HepG2 (cell line): ENCODE results near the gene HNRNPL. TPM values are rescaled to one million over a fixed set of nuclear protein-coding genes. Genes with fewer than 3 reads are reported as not detected.

ENCODE experiments used
- BRD4 ChIP-seq: sonication (generic); formaldehyde crosslinking; IDR thresholded peaks from 2 replicates; pipeline ENCODE4 v1.4.0; 2020; ENCODE audit warnings: missing genetic modification reagents
- DPF2 ChIP-seq: sonication (generic); formaldehyde crosslinking; IDR thresholded peaks from 2 replicates; pipeline ENCODE4 v1.4.0; 2020; ENCODE audit warnings: mild to moderate bottlenecking, low read depth, missing genetic modification reagents, borderline replicate concordance
- HDAC6 ChIP-seq: fragments of 200-600 bp; sonication (generic); IDR thresholded peaks from 2 replicates; pipeline ENCODE4 v1.7.0; 2017; ENCODE audit warnings: mild to moderate bottlenecking, antibody characterized with exemption, low read length, low read depth
- NR2F6 ChIP-seq, 2 experiments: IDR thresholded peaks; 2 replicates each; pipeline ENCODE4 v1.6.1; 2016; ENCODE audit warnings: antibody characterized with exemption in 1 of 2, mild to moderate bottlenecking in 1 of 2
- SMYD3 ChIP-seq: sonication (generic); formaldehyde crosslinking; IDR thresholded peaks from 2 replicates; pipeline ENCODE4 v1.8.1; 2023; ENCODE audit warnings: mild to moderate bottlenecking, missing genetic modification reagents
- ZNF317 ChIP-seq: sonication (generic); formaldehyde crosslinking; IDR thresholded peaks from 2 replicates; pipeline ENCODE4 v1.5.0; 2020; ENCODE audit warnings: mild to moderate bottlenecking, missing genetic modification reagents
- ZNF777 ChIP-seq: sonication (generic); formaldehyde crosslinking; IDR thresholded peaks from 2 replicates; pipeline ENCODE4 v1.4.0; 2020; ENCODE audit warnings: missing genetic modification reagents
- polyA plus RNA-seq, 8 experiments: library from polyadenylated mRNA; depleted of rRNA in 3 of 8; stranded (reverse) in 7 of 8; unstranded in 1 of 8; fragments of >200 nt; fragmentation: Illumina TruSeq in 4 of 8; extraction: Trizol in 4 of 8; gene quantifications; 2 replicates each; pipeline versions ENCODE4 v1.2.1 to v1.2.3, GENCODE V29; 2011 to 2016; ENCODE audit warnings: low read depth in 4 of 8, missing spikeins in 1 of 8, mixed read lengths in 1 of 8; ENCODE audit not compliant: insufficient read depth in 1 of 8
- total RNA-seq, 5 experiments: library from RNA; depleted of rRNA; stranded (reverse); fragments of >200 nt; fragmentation: Illumina TruSeq; extraction: Trizol; gene quantifications; 2 replicates each; pipeline ENCODE4 v1.2.3, GENCODE V29; 2016; ENCODE audit warnings: low read depth in 1 of 5
- TF ChIP-seq, protein P1 (sequence below): sonication (generic); formaldehyde crosslinking; conservative IDR thresholded peaks from 2 replicates; pipeline ENCODE4 v1.8.0; 2022; ENCODE audit warnings: missing genetic modification reagents
- TF ChIP-seq, protein P2 (sequence below): sonication (generic); formaldehyde crosslinking; IDR thresholded peaks from 2 replicates; pipeline ENCODE4 v1.5.1; 2020; ENCODE audit warnings: mild to moderate bottlenecking, missing genetic modification reagents, borderline replicate concordance
- TF ChIP-seq, protein P3 (sequence below): sonication (generic); formaldehyde crosslinking; IDR thresholded peaks from 2 replicates; pipeline ENCODE4 v1.4.0; 2020; ENCODE audit warnings: missing genetic modification reagents, mild to moderate bottlenecking, borderline replicate concordance
- TF ChIP-seq, protein P4 (sequence below): sonication (generic); formaldehyde crosslinking; IDR thresholded peaks from 2 replicates; pipeline ENCODE4 v1.4.0; 2020; ENCODE audit warnings: mild to moderate bottlenecking, missing genetic modification reagents

The HNRNPL gene
- total and polyA plus RNA-seq, 2 of the 13 experiments (the other 11 are each of a cell fraction or from before 2014, with no cell fraction given) = 156 to 278 TPM

DNA sequence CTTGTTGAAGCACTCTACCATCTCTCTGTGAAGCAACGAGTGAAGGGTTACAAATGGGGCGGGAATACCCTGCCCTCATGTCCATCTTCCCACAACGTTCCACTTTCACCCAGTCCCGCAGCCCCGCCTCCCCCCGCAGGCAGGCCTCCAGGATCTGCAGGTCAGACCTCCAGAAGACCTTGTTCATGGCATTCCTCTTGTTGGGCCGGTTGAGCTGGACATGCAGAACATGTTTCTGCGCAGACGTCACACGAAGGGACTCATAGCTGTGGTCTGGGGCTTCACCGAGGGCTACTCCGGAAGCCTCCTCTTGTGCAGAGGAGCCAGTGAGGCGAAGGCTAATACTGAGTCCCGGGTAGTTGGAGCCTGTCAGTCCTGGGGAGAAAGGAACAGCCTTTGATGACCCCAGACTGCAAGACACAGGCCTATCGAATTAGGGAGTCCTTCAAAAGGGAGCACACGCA, 18.6 kb downstream of the HNRNPL start (continued):
- TF ChIP-seq, protein P1, sequence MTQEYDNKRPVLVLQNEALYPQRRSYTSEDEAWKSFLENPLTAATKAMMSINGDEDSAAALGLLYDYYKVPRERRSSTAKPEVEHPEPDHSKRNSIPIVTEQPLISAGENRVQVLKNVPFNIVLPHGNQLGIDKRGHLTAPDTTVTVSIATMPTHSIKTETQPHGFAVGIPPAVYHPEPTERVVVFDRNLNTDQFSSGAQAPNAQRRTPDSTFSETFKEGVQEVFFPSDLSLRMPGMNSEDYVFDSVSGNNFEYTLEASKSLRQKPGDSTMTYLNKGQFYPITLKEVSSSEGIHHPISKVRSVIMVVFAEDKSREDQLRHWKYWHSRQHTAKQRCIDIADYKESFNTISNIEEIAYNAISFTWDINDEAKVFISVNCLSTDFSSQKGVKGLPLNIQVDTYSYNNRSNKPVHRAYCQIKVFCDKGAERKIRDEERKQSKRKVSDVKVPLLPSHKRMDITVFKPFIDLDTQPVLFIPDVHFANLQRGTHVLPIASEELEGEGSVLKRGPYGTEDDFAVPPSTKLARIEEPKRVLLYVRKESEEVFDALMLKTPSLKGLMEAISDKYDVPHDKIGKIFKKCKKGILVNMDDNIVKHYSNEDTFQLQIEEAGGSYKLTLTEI (CRISPR knock-in tag) = no peak
- TF ChIP-seq BRD4 (peak; percentile 17; the same call in 1 of the 2 replicates), SMYD3 (no peak), HDAC6 (no peak), ZNF777 (CRISPR knock-in tag) (peak; percentile 59; the same call in 1 of the 2 replicates), NR2F6 (IDR thresholded peaks at IDR 0.05) (0 out of 2 replicates have a peak, but pooled peaks have one; percentile 29), NR2F6 (CRISPR knock-in tag; IDR thresholded peaks at IDR 0.05) (no peak), ZNF317 (0 out of 2 replicates have a peak, but pooled peaks have one; percentile 10), DPF2 (no peak)
- TF ChIP-seq, protein P2, sequence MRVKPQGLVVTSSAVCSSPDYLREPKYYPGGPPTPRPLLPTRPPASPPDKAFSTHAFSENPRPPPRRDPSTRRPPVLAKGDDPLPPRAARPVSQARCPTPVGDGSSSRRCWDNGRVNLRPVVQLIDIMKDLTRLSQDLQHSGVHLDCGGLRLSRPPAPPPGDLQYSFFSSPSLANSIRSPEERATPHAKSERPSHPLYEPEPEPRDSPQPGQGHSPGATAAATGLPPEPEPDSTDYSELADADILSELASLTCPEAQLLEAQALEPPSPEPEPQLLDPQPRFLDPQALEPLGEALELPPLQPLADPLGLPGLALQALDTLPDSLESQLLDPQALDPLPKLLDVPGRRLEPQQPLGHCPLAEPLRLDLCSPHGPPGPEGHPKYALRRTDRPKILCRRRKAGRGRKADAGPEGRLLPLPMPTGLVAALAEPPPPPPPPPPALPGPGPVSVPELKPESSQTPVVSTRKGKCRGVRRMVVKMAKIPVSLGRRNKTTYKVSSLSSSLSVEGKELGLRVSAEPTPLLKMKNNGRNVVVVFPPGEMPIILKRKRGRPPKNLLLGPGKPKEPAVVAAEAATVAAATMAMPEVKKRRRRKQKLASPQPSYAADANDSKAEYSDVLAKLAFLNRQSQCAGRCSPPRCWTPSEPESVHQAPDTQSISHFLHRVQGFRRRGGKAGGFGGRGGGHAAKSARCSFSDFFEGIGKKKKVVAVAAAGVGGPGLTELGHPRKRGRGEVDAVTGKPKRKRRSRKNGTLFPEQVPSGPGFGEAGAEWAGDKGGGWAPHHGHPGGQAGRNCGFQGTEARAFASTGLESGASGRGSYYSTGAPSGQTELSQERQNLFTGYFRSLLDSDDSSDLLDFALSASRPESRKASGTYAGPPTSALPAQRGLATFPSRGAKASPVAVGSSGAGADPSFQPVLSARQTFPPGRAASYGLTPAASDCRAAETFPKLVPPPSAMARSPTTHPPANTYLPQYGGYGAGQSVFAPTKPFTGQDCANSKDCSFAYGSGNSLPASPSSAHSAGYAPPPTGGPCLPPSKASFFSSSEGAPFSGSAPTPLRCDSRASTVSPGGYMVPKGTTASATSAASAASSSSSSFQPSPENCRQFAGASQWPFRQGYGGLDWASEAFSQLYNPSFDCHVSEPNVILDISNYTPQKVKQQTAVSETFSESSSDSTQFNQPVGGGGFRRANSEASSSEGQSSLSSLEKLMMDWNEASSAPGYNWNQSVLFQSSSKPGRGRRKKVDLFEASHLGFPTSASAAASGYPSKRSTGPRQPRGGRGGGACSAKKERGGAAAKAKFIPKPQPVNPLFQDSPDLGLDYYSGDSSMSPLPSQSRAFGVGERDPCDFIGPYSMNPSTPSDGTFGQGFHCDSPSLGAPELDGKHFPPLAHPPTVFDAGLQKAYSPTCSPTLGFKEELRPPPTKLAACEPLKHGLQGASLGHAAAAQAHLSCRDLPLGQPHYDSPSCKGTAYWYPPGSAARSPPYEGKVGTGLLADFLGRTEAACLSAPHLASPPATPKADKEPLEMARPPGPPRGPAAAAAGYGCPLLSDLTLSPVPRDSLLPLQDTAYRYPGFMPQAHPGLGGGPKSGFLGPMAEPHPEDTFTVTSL (CRISPR knock-in tag) = no peak
- TF ChIP-seq, protein P3, sequence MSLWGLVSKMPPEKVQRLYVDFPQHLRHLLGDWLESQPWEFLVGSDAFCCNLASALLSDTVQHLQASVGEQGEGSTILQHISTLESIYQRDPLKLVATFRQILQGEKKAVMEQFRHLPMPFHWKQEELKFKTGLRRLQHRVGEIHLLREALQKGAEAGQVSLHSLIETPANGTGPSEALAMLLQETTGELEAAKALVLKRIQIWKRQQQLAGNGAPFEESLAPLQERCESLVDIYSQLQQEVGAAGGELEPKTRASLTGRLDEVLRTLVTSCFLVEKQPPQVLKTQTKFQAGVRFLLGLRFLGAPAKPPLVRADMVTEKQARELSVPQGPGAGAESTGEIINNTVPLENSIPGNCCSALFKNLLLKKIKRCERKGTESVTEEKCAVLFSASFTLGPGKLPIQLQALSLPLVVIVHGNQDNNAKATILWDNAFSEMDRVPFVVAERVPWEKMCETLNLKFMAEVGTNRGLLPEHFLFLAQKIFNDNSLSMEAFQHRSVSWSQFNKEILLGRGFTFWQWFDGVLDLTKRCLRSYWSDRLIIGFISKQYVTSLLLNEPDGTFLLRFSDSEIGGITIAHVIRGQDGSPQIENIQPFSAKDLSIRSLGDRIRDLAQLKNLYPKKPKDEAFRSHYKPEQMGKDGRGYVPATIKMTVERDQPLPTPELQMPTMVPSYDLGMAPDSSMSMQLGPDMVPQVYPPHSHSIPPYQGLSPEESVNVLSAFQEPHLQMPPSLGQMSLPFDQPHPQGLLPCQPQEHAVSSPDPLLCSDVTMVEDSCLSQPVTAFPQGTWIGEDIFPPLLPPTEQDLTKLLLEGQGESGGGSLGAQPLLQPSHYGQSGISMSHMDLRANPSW (CRISPR knock-in tag) = no peak
- TF ChIP-seq, protein P4, sequence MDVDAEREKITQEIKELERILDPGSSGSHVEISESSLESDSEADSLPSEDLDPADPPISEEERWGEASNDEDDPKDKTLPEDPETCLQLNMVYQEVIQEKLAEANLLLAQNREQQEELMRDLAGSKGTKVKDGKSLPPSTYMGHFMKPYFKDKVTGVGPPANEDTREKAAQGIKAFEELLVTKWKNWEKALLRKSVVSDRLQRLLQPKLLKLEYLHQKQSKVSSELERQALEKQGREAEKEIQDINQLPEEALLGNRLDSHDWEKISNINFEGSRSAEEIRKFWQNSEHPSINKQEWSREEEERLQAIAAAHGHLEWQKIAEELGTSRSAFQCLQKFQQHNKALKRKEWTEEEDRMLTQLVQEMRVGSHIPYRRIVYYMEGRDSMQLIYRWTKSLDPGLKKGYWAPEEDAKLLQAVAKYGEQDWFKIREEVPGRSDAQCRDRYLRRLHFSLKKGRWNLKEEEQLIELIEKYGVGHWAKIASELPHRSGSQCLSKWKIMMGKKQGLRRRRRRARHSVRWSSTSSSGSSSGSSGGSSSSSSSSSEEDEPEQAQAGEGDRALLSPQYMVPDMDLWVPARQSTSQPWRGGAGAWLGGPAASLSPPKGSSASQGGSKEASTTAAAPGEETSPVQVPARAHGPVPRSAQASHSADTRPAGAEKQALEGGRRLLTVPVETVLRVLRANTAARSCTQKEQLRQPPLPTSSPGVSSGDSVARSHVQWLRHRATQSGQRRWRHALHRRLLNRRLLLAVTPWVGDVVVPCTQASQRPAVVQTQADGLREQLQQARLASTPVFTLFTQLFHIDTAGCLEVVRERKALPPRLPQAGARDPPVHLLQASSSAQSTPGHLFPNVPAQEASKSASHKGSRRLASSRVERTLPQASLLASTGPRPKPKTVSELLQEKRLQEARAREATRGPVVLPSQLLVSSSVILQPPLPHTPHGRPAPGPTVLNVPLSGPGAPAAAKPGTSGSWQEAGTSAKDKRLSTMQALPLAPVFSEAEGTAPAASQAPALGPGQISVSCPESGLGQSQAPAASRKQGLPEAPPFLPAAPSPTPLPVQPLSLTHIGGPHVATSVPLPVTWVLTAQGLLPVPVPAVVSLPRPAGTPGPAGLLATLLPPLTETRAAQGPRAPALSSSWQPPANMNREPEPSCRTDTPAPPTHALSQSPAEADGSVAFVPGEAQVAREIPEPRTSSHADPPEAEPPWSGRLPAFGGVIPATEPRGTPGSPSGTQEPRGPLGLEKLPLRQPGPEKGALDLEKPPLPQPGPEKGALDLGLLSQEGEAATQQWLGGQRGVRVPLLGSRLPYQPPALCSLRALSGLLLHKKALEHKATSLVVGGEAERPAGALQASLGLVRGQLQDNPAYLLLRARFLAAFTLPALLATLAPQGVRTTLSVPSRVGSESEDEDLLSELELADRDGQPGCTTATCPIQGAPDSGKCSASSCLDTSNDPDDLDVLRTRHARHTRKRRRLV = no peak
